GM21390 (cell line): ENCODE results near the gene TPI1.

ENCODE experiments used
- ATAC-seq: cut with Tn5 transposase; IDR thresholded peaks from one replicate; pipeline ENCODE4 v1.9.1; 2021; ENCODE audit not compliant: unreplicated experiment

TPI1 gene

DNA sequence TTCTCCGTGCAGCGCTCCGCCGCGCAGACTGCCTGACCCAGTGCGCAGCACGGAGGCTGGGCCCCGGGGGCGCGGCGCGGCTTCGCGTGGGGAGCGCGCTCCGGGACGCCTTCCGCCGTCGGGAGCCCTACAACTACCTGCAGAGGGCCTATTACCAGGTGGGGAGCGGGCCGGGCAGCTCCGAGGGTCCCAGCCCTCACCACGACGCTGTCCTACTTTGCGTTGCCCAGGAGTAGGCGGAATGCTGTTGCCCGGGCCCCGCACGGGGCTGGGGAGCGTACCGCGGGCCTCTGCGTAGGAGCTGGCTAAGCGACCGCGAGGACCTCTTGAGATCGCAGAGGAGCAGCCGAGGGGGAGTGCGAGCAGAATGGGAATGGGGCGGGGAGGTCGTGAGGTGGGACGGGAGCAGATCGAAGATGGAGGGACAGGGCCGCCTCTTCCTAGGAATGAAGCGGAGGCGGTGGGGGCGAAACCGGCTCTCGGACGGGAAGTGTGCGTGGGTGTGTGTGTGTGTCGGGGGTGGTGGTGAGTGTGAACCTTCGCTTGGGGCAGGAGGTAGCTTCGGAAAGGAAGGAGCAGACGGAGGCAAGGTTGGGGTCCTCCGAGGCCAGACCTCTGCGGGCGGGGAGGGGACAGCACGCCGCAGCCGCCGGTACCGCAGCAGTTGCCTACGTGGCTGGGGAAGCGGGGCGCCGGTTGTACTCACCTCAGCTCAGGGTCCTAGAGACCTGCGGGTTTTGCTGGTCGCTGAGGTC lies 38.4 kb upstream of the TPI1 start:
- ATAC-seq: no peak

DNA sequence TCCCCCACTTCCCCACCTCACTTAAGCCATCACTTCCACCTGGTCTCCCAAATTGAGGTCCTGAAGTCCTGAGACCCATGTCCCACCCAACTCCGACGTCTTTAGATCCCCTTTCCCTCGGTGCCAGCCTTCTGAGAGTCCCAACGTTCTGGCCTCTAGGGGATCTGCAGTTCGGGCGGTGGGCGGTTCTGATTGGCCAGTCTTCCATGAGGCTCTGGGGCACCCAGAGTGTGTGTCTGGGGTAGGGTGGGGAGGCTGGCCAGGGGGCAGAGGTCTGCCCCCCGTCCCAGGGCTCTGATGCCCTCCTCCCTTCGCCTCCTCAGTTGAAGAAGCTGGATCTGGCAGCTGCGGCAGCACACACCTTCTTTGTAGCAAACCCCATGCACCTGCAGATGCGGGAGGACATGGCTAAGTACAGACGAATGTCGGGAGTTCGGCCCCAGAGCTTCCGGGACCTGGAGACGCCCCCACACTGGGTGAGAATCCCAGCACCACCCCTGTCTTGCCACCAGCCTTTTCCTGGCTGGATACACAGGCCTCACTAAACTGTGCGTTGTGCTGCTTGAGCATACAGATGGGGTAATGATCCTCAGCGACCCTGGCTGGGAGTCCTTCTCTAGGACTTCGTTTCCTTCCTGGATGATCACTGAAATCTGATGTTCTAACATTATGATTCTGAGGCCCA lies 37.7 kb upstream of the TPI1 start:
- ATAC-seq: no peak

DNA sequence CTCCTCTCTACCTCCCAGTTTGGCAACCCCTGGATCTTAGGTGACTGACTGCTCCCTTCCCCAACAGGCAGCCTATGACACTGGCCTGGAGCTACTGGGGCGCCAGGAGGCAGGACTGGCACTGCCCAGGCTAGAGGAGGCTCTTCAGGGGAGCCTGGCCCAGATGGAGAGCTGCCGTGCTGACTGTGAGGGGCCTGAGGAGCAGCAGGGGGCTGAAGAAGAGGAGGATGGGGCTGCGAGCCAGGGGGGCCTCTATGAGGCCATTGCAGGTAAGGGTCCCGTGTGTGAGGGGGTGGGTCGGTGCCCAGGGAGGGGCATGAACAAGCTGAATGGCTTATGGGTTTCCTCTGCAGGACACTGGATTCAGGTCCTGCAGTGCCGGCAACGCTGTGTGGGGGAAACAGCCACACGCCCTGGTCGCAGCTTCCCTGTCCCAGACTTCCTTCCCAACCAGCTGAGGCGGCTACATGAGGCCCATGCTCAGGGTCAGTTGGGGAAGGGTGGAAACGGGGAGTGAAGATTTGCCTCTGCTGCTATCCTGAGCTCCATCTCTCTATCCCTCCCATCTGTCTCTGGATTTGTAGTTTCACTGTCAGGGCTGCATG lies 36.9 kb upstream of the TPI1 start:
- no peak for ATAC-seq

DNA sequence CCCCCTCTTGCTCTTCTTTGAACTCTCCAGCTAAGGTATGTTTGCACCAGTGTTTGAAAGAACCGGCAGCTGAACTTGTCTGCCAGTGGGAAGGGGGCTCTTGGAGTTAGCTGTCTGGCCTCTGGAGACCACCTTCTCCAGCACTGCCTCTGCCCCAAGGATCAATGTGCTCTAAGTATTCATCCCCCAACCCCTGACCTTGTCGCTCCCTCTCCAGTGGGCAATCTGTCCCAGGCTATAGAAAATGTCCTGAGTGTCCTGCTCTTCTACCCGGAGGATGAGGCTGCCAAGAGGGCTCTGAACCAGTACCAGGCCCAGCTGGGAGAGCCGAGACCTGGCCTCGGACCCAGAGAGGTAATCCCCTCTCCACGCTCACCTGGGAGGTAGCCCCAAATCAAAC lies 36.3 kb upstream of the TPI1 start:
- ATAC-seq: no peak

DNA sequence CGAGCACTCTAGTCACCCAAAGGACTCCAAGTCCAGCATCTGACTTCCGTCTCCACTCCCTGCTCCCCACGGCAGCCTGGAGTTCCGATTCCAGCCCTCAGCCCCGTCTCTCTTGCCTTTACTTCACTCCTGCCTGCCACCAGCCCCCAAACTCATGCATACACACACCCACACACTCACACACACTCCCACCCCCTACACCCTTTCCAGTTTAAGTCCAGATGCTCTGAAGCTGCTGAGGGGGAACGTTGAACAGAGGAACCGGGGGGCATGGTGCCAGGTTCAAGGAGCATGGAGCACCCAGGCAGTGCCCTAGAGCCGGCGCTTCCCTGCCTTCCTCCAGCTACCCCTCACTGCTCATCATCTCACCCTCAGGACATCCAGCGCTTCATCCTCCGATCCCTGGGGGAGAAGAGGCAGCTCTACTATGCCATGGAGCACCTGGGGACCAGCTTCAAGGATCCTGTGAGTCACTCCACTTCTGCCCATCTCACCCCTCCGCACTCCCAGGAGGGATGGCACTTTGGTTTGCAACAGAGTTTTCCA lies 35.8 kb upstream of the TPI1 start:
- ATAC-seq: no peak

DNA sequence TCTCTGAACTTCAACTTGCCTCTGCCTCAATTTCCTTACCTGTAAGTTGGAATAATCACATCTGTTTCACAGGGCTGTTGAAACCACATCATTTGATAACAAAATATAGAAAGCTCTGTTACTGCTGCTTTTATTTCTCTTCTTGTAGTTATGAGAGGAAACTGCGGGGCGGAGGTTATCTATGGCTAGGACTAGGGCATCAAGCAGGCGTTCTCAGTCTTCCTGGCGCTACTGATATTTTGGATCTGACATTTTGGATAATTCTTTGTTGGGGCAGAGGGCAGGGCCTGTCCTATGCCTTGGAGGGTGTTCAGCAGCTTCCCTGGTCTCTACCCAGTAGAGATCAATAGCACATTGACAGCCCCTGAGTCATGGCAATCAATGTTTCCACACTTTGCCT lies 35.2 kb upstream of the TPI1 start:
- ATAC-seq: no peak

DNA sequence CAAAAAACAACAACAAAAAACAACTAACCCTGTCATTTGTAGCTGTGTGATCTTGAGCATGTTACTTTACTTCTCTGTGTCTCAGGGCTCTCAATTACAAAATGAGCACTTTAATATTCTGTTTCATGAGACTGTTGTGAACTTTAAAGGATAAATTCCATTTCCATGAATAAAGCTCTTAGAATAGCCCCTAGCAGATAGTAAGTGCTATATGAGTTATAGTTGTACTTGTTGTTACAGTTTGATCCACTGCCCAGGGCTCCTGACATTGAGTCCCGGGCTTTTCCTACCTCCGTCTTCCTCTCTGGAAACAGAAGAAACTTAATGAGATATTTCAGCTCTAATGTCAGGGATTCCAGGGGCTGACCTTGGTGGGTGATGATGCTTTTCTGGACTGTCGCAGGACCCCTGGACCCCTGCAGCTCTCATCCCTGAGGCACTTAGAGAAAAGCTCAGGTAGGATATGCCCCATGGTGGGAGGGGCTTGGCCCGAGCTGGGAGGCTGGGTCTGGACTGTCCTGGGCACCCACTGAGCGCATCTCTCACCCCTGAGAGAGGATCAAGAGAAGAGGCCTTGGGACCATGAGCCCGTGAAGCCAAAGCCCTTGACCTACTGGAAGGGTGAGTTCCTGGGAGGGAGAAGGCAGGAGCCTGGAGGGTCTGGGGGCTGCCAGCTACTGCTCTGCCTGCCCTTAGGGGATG lies 34.0 kb upstream of the TPI1 start:
- no peak for ATAC-seq

DNA sequence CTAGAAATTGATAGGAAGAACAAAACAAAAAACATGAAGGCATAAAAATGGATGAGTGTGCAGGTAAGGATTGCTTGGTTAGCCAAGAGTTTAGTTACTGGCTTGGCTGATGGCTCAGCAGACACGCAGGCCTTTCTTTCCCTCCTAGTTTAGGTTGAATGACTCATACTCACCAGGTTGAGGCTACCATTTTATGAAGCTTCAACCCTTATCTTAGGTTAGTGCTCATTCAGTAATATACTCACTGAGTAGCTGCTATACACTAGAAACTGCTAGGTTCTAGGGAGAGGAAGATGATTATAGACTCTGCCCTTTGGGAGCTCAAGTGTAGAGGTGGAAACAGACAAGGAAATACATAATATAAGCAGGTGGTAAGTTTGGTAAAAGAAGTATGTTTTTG lies 33.1 kb upstream of the TPI1 start:
- no peak for ATAC-seq

DNA sequence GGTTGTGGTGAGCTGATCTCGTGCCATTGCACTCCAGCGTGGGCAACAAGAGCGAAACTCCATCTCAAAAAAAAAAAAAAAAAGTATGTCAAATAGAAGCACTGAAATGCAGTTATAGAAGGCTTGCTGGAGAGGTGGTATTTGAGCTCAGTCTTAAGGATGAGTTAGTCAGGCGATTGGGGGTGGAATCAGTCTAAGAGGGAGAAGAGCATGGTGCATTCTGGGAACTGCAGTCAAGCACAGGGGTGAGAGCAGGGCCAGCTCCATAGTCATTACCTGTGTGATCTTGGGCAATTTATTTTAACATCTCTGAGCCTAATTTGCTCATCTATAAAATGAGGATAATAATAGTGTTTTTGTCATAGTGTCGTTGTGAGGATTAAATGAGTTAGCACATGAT lies 32.5 kb upstream of the TPI1 start:
- no peak for ATAC-seq

DNA sequence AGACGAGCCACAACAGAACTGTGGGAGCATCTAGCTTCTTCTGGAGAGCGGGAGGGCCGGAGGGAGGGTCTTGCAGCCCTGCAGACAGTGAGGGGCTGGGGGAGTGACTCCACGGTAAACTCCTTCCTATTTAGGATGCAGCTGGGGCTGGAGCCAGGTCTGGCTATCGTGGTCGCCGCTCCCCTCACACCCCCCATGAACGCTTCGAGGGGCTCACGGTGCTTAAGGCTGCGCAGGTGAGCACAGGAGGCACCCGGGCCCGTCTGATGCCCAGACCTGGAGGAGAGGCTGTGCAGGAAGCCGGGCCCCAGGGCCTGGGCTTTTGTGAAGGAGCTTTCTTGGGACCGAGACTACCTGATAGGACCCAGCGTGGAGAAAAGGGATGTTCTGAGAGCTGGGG lies 30.5 kb upstream of the TPI1 start:
- ATAC-seq: no peak

DNA sequence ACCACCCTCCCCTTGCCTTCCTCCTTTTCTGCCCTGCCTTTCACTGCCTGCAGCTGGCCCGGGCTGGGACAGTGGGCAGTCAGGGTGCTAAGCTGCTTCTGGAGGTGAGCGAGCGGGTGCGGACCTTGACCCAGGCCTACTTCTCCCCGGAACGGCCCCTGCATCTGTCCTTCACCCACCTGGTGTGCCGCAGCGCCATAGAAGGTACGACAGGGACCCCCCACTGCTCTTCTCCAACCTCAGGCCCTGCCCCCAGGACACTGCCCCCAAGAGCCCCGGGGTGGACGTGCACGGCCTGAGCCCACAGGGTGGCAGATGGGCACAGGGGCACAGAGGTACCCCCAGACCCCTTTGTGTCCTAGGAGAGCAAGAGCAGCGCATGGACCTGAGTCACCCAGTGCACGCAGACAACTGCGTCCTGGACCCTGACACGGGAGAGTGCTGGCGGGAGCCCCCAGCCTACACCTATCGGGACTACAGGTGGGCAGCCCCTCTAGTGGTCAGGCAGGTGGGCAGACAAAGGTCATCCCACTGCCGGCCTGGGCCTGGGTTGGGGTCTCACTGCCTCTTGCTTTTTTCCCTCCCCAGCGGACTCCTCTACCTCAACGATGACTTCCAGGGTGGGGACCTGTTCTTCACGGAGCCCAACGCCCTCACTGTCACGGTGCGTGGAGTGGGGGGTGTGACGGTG lies 29.8 kb upstream of the TPI1 start:
- ATAC-seq: no peak

DNA sequence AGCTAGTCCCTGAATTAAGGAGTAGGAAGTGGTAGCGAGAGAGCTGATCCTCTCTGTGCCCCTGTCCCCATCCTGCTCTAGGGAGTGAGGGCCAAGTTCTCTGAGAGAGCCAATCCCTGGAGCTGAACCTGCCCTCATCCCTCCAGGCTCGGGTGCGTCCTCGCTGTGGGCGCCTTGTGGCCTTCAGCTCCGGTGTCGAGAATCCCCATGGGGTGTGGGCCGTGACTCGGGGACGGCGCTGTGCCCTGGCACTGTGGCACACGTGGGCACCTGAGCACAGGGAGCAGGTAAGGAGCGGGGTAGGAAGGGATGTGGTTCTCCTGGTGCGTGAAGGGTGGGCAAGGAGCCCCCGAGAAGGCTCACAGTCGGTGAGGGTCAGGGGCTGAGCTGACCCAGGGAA lies 28.5 kb upstream of the TPI1 start:
- ATAC-seq: no peak

DNA sequence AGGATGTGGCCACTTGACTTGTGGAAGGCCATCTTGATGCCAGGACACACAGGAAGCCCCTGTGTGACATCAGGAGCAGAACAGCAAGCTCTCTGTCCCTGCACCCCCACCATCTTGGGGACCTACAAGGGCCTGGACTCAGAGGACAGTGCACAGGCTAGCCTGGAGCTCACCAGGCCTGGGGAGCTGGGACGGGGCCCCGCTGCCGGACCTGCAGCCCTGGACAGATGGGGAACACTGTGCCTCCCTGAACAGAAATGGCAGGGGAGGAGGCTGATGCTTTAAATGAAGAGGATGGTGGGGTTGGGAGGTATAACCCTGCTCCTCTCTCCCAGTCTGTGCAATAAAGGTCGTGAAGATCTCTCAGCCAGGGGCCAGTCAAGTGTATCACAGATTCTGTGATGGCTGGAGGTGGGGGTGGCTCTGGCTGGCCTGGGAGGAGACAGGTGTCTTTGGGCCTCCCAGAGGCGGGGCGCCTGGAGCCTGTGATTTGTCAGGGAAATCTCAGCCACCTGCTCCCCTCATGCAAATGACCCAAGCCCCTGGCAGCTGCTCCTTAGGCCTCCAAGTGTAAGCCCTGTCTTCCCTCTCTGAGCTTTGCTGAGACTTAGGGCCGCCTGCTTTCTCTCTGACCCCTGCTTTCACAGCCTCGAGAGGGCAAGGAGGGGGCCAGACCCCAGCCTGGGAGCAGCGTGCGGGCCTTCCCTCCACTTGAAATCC lies 27.7 kb upstream of the TPI1 start:
- peak; percentile 76 for ATAC-seq

DNA sequence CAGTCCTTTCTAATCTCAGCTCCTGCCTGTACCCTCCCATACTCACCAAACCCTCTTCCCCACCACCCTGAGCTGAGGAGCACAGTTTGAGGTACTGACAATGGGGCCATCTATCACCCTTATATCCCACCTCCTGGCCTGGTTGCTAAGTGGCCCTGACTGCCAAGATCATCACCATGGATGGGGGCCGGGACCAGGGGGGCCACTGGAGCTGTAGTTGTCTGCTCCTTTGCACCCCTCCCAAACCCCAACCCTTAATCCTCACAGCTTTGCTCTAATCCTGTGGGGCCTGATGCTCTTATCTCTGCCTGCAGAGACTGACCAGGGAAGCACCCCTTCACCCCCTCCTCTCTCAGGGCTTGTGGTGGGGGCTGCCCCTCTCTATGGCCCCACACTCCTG lies 27.0 kb upstream of the TPI1 start:
- ATAC-seq: peak; percentile 17

DNA sequence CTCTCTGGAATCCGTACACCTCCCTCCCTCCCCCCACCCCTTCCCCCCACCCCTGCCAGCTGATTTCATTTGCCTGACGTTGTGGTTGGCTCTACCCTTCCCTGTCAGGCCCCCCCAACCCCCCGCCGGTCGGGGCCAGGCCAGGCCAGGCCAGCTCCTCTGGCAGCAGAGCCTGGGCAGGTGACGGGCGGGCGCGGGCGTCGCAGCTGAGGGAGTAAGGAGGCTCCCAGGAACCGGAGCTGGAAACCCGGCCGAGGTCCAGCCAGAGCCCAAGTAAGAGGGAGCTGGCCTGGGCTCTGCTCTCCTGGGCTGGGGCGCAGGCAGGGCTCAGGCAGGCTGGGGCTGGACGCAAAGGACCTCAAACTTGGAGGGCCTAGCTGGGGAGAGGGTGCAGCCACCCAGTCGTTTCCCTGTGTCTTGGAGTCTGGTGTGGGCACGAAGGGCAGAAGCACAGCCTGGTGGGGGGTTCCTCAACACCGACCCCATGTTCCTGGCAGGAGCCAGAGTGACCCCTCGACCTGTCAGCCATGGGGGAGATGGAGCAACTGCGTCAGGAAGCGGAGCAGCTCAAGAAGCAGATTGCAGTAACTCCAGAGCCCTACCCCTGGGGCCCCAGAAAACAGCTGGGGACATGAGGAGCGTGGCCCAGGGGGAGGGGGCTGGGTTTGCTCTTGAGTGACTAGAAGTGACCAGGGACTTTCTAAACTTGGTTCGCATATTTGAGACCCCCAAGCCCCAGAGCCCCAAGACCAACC lies 26.4 kb upstream of the TPI1 start, which contains the start of gene GNB3:
GNB3 (plus strand) TSS at position 165 of the 755 bp plus-strand sequence; CDS start at position 528, 363 bp downstream.
- no peak for ATAC-seq

DNA sequence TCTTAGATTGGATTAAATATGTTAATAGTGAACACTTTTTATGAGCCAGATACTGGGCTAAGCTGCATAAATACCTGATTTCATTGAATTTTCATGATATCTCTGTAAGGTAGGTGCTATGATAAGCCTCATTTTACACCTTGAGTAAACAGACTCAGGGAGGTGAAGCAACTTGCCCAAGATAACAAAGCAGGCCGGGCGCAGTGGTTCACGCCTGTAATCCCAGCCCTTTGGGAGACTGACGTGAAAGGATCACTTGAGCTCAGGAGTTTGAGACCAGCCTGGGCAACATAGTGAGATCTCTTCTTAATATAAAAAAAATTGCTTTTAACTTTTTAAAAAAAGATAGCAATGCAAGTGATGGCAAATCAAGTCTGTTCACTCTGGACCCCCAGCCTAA lies 25.3 kb upstream of the TPI1 start:
- ATAC-seq: no peak

DNA sequence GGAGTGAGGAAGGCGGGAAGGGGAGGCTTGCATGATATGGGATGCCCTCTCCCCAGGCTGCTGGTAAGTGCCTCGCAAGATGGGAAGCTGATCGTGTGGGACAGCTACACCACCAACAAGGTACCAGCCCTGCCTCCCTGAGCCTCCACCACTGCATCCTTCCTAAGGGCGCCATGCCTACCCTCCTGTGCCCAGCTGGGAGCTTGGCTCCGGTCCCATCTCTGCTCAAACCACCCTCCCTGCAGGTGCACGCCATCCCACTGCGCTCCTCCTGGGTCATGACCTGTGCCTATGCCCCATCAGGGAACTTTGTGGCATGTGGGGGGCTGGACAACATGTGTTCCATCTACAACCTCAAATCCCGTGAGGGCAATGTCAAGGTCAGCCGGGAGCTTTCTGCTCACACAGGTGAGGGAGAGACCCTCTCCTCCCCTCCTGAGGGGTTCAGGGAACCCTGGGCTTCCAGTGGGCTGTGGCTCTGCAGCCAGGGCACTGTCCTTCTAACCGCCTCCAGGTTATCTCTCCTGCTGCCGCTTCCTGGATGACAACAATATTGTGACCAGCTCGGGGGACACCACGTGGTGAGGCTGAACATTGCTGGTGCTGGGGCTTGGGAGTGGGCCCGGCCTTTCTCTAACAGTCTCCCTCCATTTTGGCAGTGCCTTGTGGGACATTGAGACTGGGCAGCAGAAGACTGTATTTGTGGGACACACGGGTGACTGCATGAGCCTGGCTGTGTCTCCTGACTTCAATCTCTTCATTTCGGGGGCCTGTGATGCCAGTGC lies 24.0 kb upstream of the TPI1 start:
- ATAC-seq: no peak

DNA sequence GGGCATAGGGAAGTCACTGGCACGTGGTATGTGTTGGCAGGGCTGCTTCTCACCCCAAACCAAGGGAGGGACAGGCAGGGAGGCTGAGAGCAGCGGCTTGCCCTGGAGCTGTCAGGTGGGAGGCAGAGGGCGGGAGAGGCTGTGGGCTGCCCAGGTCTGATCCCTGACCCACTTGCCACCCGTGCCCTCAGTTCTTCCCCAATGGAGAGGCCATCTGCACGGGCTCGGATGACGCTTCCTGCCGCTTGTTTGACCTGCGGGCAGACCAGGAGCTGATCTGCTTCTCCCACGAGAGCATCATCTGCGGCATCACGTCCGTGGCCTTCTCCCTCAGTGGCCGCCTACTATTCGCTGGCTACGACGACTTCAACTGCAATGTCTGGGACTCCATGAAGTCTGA lies 21.9 kb upstream of the TPI1 start:
- no peak for ATAC-seq
